PFSK-1 (cell line): ENCODE measurements around the gene KPNA5.

Experiments used
- FOXP2 ChIP-seq: optimal IDR thresholded peaks from 2 replicates; pipeline ENCODE3; 2011; ENCODE audit warnings: borderline replicate concordance, control low read depth, inconsistent platforms; ENCODE audit not compliant: insufficient read depth; ENCODE audit errors: extremely low read length, extremely low read depth
- POLR2AphosphoS5 ChIP-seq: IDR thresholded peaks from 2 replicates; pipeline ENCODE4 v1.6.1; 2012; ENCODE audit warnings: low read depth, mild to moderate bottlenecking, control low read depth, low read length, moderate library complexity
- SIN3A ChIP-seq: IDR thresholded peaks from 2 replicates; pipeline ENCODE4 v1.6.1; 2012; ENCODE audit warnings: mild to moderate bottlenecking, low read length, moderate library complexity, borderline replicate concordance; ENCODE audit not compliant: insufficient read depth
- TAF1 ChIP-seq: IDR thresholded peaks from 2 replicates; pipeline ENCODE4 v1.6.1; 2012; ENCODE audit warnings: low read length, control low read depth, borderline replicate concordance; ENCODE audit not compliant: insufficient read depth
- TF ChIP-seq, protein P1 (sequence below), 2 experiments: IDR thresholded peaks; 2 replicates each; pipeline versions ENCODE4 v1.6.1 to v1.8.0; 2011 to 2012; ENCODE audit warnings: low read depth in 2 of 2, low read length in 2 of 2, control low read depth in 1 of 2, inconsistent platforms in 1 of 2, mild to moderate bottlenecking in 1 of 2, moderate library complexity in 1 of 2; ENCODE audit not compliant: insufficient read depth in 1 of 2

DNA sequence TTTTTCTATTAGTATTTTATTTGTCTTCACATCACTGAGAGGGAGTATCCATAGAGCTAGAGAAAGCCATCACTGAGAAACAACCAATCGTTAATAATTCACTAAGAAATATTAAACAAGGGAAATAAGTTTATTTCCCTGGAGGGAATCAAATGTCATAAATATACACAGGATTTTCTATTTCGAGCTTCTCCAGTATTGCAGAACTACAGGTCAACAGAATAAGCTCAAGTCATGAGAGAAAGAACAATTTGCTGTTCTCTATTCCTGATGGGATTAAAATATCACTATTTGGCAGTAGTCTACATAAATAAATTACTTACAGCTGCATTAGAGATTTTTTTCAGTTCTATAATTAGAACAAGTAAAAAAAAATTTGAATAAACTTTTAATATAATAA is 86.7 kb downstream of the KPNA5 start:
- TF ChIP-seq POLR2AphosphoS5 = no peak
- no peak for TF ChIP-seq SIN3A
- TF ChIP-seq TAF1 = no peak
- no peak for TF ChIP-seq FOXP2
- TF ChIP-seq, protein P1, sequence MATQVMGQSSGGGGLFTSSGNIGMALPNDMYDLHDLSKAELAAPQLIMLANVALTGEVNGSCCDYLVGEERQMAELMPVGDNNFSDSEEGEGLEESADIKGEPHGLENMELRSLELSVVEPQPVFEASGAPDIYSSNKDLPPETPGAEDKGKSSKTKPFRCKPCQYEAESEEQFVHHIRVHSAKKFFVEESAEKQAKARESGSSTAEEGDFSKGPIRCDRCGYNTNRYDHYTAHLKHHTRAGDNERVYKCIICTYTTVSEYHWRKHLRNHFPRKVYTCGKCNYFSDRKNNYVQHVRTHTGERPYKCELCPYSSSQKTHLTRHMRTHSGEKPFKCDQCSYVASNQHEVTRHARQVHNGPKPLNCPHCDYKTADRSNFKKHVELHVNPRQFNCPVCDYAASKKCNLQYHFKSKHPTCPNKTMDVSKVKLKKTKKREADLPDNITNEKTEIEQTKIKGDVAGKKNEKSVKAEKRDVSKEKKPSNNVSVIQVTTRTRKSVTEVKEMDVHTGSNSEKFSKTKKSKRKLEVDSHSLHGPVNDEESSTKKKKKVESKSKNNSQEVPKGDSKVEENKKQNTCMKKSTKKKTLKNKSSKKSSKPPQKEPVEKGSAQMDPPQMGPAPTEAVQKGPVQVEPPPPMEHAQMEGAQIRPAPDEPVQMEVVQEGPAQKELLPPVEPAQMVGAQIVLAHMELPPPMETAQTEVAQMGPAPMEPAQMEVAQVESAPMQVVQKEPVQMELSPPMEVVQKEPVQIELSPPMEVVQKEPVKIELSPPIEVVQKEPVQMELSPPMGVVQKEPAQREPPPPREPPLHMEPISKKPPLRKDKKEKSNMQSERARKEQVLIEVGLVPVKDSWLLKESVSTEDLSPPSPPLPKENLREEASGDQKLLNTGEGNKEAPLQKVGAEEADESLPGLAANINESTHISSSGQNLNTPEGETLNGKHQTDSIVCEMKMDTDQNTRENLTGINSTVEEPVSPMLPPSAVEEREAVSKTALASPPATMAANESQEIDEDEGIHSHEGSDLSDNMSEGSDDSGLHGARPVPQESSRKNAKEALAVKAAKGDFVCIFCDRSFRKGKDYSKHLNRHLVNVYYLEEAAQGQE (IDR thresholded peaks at IDR 0.05; ENCODE audit: insufficient read depth in 1 of 2, low read depth in 2 of 2, low read length in 2 of 2) = no peak
